ENCODE measurements around the gene TFDP3.

GRCh38 chrX:133179500-133179899 lies 38.7 kb downstream of the TFDP3 start:
- TF ChIP-seq CTCF (IDR thresholded peaks at IDR 0.05) (no peak), POLR2A (IDR thresholded peaks at IDR 0.05) (no peak)
